ENCODE results near the gene DUSP12.
"Not testable (repeated sequence)": the region's sequence is repeated elsewhere in the genome, so short reads cannot be mapped to it uniquely, and the experiment has no call there.

The DUSP12 gene, protein sequence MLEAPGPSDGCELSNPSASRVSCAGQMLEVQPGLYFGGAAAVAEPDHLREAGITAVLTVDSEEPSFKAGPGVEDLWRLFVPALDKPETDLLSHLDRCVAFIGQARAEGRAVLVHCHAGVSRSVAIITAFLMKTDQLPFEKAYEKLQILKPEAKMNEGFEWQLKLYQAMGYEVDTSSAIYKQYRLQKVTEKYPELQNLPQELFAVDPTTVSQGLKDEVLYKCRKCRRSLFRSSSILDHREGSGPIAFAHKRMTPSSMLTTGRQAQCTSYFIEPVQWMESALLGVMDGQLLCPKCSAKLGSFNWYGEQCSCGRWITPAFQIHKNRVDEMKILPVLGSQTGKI

DNA sequence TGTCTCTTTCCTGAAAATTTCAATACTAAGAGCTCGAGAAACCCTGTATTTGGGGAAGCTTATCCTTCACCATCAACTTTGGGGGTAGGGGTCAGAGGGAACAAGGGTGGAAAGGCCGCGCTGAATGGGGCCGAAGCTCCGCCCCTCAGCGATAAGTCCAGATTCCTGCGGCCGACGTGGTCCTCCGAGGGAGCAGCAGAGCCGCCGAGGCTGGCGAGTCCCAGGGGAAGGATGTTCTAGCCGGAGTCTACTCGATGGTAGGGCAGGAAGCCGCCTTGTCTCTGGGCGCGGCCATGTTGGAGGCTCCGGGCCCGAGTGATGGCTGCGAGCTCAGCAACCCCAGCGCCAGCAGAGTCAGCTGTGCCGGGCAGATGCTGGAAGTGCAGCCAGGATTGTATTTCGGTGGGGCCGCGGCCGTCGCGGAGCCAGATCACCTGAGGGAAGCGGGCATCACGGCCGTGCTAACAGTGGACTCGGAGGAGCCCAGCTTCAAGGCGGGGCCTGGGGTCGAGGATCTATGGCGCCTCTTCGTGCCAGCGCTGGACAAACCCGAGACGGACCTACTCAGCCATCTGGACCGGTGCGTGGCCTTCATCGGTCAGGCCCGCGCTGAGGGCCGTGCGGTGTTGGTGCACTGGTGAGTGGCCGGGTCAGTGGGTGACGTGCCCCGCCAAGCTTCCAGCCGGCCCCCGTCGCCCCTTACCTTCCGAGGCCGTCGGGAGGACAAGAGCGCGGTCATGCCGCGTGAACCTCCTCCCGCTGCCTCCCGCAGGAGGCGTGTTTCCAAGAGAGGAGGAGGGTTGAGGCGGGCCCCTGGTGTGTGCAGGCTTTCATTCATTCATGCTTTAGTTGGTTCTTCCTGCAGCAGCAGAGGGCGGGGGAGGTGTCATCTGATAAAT is at the start of gene DUSP12:
TSS of gene DUSP12 (plus strand) at position 278 of the 899 bp plus-strand sequence. CDS start at position 294, 16 bp downstream.
- DNase-seq: peak; percentile 90

DNA sequence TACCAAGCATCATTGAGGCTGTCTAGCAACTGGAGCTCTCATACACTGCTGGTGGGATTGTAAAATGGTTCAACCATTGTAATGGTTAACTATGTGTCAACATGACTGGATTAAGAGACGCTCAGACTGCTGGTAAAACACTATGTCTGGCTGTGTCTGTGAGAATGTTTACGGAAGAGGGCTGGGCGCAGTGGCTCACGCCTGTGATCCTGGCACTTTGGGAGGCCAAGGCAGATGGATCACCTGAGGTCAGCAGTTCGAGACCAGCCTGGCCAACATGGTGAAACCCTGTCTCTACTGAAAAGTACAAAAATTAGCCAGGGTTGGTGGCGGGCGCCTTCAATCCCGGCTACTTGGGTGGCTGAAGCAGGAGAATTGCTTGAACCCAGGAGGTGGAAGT is 47.3 kb upstream of the DUSP12 start:
- no peak for DNase-seq

DNA sequence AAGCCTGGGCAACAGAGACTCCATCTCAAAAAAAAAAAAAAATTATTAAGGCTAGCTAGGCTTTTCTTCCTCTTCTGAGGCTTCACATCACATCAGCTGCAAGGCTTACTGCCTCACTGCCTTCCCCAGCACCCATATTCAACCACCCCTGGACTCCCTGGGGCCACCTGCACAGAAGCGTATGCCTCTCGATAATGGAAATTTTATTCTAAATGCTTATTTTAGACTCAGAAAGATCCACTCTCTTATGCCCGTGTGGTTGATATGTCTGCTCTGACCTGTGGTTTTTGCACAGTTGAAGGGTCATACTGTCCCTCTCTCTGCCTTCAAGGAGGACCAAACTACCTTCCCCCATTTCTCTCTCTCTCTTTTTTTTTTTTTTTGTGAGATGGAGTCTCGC is 44.0 kb upstream of the DUSP12 start:
- DNase-seq: no peak

DNA sequence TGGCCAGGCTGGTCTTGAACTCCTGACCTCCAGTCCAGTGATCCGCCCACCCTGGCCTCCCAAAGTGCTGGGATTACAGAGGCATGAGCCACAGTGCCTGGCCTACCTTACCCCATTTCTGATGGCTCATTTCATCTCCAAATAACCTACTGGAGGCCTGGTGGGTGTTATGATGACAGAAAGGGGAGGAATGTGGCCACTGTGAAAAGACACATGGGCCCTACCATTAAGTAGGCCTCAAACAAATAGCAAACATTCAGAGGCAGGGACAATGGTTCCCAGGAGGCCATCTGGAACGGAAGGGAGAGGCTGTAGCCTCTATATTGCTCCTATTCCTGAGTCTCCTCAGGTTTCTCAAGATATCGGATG is 43.5 kb upstream of the DUSP12 start:
- no peak for DNase-seq

DNA sequence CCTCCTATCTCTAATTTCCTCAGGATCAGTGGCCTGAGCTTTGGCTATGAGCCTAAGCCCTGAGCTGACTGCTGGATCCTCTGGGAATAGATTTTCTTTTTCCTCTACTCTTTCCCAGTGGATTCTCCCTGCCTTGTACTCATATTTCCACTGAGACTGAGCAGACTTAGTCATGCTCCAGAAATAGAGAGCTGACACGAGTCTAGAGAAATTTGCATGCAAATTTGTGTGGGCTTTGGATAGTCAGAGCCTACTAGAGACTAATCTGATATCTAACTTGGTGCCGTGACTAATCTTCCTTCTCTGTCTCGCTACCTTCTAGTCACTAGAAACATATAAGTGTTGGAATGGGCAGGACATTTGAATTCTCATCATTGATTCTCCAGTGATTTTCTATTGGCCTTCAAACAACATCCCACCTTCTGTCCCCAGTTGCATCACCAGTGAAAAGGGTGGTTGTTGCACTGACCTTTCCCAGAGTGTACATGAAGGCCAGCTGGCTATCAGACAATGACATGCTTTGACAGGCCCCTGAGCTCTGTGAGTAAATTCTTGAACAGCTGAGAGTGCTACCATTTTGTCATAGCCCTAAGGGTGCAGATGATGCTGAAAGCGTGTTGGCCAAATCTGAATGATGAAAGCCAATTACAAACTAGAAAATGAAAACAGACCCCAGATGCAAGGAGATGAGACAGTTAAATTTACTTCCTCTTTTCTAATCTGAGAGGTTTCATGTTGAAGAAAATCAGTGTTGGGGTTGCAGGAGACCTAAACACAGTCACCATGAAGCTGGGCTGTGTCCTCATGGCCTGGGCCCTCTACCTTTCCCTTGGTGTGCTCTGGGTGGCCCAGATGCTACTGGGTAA is 42.9 kb upstream of the DUSP12 start, which contains the start of gene FCRLA:
TSS of gene FCRLA (plus strand) at position 748 of the 866 bp plus-strand sequence. CDS start at position 784, 36 bp downstream.
- DNase-seq: no peak

DNA sequence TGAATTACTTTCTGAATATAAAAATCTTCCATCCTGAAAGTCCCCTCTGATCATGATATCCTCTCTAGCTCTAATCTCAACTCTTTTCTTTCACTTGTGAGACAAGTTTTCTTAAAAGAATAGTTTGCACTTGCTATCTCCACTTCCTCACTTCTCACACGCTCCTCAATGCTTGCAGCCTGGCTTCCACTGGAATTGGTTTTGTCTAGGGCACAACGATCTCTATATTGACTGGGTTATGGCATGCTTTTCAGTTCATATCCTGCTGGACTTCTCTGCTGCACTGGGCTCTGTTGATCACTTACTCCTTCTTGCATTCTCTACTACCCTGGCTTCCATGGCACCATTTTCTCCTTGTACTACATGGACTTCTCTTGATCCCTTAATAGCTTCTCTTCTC is 42.1 kb upstream of the DUSP12 start:
- no peak for DNase-seq

DNA sequence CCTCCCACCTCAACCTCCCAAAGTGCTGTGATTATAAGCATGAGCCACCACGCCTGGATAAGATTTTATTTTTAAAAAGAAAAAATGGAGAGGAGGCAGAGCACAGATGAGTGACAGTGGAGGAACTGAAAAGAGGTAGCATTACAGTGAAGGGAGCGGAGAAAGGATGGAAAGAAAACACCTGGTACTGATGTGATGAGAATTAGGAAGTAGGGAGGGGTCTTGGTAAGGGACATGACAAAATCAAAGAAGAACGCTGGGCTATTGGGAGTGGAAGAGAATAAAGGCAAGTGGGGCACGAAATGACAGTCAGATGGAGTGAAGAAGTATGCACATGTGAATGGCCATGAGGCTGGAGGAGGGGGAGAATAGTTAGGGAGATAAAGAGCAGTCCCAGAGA is 40.2 kb upstream of the DUSP12 start:
- no peak for DNase-seq

DNA sequence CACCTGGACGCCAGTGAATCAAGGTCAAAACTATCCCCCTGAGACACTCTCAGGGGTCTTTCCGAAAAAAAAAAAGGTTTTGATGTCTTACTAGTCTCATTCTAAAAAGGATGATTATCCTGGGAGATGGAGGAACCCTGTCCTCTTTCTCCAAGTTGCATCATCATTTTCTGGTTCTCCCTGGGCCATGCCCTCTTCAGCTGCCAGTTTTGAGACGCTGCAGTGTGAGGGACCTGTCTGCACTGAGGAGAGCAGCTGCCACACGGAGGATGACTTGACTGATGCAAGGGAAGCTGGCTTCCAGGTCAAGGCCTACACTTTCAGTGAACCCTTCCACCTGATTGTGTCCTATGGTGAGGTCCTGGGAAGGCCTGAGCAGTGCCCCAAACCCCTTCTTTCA is 39.0 kb upstream of the DUSP12 start:
- no peak for DNase-seq

DNA sequence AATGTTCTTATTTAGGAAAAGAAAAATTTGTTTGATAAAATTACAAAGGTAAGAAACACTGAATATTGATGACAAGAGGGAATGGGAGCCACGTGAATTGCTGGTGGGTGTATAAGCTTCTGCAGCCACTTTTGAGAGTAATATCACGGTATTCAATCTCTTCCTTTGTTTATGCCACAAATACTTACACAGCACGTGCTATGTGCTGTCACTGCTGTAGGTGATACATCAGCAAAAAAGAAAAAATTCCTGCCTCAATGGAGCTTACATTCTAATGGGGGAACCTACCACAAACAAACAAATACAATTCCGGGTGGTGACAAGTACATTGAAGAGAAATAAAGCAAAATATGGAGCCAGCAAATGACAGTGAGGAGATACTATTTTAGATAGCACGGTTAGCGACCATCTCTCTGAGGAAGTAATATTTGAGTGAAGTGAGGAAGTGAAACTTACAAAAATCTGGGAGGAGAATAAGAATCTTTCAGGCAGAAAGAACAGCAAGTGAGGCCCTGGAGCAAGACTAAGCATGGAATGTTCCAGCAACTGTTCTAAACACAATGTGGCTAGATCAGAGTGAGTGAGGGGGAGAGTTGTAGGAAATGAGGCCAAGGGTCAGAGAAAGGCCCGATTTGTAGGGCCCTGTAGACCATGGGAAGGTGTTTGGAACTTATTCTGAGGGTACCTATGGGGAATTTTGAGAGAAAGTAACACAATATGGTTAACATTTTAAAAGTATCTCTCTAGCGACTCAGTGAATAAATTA is 30.8 kb upstream of the DUSP12 start:
- no peak for DNase-seq

DNA sequence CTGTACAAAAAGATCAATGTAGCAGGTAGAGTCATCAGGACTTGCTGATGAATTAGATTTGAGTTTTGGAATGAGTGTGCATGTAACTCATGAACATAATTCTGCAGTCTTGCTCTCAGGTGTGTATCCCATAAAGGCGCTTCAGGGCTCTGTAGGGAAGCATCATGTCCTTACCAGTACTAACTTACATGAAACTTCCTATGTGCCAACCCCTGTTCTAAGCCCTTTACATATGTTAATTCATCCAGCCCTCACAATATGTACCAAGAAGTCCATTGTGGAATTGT is 30.3 kb upstream of the DUSP12 start:
- DNase-seq: no peak

DNA sequence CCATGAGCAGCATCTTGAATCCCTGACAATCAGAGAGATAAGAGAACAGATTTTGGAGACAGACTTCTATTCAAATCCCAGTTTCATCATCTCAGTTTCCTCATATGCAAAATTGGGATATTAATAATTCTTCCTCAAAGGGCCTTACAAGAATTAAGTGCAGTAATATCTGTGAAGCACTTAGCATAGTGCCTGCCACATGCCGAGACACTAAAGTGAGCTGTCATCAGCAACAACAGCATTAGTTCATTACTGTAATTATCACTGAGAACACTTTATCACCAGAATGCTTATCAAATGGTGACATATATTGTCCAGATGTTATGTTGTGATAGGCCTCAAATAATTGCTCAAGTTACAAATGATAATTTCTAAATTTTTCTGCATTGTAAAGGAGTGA is 29.2 kb upstream of the DUSP12 start:
- DNase-seq: no peak

DNA sequence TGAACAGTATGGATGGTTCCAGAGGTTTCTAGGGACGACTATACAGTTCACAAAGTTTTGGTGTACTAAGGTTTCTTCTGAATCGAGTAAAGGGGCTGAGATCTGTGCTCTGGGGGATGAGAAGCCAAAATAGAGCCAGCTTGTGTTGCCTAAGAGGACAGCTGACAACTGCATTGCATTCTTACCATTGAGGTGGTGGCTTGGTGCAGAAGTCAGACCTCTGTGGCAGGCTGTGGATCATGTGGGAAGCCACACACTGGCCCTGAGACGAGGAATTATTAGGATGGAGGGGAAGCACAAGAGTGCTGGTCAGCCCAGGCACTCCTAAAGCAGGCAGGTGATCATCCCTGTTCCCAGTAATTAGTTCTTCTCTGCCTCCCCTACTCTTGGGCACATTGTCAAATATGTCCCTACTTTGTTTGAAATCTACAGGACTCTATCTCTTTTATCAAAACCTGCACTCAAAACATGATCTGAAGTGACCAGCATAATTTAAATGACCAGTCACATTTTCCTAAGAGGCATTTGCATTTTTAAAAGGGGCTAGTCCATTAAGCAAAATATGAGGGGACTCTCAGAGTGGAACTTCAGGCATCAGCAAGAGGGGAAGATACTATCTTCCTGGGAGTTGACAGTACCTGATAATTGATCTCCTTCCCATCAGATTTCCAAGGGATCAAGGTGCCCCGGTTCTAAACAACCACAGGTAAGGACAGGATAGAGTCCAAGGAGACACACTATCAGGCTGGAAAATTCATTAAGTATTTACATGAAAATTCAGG is 28.4 kb upstream of the DUSP12 start, which contains the start of gene FCRLB:
TSS of gene FCRLB (plus strand) at position 589 of the 782 bp plus-strand sequence. CDS start 1,129 bp downstream, outside the sequence.
- DNase-seq: no peak

DNA sequence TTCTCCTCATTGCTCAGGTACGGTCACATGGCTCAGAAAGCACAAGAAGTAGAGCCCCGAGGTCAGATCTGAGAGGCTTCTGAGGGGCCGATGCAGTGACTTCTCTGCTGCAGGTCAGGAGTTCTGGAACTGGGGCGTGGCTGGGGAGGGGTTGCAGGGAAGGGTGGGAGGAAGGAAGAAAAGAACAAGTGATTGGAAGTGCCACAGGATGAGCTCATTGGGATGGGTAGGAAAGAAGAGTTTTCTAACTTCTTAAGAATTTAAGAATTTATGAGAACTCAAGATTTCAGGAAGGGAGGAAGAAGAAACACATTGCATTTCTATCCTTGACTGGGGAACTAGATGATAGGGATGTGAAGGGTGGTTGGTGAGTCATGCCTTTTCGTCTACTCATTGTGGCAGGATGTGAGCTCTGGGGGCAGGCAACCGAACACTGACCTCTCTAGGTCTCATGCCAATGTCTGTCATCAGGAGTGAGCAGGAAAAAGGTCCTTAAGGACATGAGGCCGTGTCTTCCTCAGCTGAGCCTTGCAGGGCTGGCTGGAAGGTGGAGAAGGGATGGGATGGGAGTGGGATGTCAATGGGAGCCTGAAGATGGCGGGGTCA is 27.7 kb upstream of the DUSP12 start:
- peak; percentile 63 for DNase-seq

DNA sequence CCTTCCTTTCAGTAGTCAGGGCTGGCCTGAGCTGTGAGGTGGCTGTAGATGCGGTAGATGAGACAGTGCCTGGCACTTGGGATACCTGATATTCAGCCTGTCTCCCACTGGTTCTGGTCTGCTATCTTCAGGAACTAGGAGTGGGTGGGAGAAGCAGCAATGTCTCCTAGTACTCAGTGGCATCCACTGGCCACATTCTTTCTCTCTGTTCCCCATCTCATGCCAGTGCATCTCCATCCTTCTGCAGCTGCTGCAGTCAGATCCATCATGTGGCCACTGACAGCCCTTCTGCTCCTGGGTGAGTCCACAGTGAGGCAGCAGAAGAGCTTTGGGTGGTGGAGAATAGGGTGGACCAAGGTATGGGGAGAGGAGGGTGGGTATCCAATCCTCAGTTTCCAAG is 27.2 kb upstream of the DUSP12 start:
- no peak for DNase-seq

DNA sequence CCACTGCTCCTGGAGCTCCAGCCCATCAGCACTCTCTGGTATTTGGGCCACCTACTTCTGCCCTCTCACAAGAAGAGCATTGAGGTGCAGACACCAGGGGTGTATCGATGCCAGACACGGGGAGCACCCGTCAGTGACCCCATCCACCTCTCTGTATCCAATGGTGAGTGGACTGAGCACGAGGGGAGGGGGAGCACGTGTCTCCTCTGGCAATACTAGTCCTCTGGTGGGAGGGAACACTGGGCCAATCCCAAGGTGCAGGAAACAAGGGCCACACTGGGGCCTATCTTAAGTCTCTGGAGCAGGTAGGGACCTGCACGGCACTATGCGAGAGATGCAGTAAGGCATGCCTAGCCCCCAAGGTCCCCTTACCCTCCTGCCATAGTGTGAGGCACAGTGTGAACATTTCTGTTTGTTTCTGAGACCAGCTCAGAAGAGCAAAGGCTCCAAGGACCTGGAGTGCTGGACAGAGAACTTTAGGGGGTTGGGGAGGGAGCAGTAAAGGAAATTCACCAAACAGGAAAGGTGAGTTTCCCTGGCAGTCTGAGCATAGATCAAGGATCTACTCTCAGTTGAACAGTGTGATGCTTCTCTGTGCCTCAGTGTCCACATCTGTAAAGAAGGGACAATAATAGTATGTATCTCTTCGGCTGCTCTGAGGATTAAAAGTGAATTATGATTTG is 26.0 kb upstream of the DUSP12 start:
- no peak for DNase-seq

DNA sequence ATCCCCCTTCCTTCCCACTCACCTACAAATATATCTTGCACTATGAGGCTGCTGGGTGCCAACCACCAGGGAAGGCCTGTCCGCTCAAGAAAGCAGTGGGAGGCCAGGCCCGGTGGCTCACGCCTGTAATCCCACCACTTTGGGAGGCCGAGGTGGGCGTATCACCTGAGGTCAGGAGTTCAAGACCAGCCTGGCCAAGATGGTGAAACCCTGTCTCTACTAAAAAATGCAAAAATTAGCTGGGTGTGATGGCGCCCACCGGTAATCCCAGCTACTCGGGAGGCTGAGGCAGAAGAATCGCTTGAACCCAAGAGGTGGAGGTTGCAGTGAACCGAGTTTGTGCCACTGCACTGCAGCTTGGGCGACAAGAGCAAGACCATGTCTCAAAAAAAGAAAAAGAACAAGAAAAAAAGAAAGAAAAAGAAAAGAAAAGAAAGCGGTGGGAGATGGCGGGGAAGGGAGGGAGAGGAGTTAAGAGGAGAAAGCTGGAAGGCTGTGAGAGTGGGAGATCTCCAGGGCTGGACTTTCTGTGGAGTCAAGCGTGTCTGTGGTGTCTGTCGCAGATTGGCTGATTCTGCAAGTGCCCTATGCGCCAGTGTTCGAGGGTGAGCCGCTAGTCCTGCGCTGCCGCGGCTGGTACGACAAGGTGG is 24.2 kb upstream of the DUSP12 start:
- DNase-seq: not testable (repeated sequence)

DNA sequence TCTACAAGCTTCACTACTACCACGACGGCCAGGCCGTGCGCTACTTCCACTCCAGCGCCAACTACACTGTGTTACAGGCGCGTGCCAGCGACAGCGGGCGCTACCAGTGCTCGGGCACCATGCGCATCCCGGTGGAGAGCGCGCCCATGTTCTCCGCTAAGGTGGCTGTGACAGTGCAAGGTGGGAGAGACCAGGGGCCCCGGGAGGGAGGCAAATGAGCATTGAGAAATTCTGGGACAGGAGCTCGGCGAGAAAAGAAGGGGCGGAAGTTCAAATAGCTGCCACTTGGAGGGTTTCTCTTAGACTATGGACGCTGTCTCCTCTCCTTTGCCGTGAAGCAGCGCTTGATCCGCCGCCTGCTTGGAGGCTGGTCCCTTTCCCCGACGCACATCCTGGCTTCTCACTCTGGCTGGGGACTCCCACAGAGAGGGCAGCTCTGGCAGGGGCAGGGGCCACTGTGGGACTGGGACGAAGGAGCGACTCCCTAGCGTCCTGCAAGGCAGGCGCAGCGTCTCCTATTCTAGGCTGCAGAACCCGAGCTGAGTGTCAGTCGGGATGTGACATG is 23.6 kb upstream of the DUSP12 start:
- DNase-seq: peak; percentile 38

DNA sequence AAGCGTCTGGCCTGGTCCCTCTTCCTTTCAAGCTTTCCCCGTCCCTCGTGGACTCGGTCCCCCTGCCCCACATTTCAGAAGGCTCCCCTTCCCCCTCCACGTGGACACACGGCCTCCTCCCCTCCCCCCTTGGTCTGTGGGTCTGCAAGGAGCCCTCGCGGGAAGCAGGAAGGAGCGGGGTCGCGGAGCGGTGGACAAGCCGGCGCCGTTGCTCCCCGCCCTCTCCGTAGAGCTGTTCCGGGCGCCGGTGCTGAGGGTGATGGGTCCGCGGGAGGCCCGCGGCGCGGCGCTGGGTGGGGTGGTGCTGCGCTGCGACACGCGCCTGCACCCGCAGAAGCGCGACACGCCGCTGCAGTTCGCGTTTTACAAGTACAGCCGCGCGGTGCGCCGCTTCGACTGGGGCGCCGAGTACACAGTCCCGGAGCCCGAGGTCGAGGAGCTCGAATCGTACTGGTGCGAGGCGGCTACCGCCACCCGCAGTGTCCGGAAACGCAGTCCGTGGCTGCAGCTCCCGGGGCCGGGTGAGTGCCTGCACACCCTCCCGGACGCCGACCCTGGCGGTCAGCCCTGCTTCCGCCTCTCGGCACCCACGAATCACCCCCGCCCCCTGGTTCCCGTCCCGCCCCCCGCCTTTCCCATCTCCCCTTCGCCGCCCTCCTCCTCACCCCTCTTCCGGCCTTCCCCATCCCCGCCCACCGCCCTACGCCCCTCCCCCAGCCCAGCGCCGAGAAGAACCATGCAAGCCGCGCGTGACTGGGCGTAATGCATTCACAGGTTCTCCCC is 22.9 kb upstream of the DUSP12 start:
- DNase-seq: peak; percentile 61

All from GDM1 (cell line).